ENCODE measurements around the gene NEURL1. TPM values are rescaled to one million over a fixed set of nuclear protein-coding genes. Genes with fewer than 3 reads are reported as not detected.

Gene NEURL1
- total and polyA plus RNA-seq, 4 donors, result 0.14 to 2.0 (median 0.74) TPM

DNA sequence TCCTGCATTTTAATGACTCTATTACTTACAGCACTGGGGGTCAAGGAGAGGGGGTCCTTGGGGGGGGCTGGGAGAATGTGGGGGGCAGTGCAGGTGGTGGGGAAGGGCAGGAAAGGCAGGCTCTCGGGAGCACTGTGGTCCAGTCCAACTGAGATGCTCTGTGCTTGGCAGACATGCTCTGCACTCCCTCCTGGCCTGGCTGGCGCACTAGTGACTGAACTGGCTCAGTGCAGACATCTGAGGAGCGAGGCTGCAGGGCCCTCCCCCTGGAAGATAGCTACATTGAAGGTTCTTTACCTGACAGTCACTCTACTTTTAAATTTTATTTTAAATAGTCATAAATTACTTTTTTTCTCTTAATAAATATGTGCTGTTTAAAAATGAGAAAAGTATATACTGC, 105.7 kb downstream of the NEURL1 start:
- TF ChIP-seq, protein P1, sequence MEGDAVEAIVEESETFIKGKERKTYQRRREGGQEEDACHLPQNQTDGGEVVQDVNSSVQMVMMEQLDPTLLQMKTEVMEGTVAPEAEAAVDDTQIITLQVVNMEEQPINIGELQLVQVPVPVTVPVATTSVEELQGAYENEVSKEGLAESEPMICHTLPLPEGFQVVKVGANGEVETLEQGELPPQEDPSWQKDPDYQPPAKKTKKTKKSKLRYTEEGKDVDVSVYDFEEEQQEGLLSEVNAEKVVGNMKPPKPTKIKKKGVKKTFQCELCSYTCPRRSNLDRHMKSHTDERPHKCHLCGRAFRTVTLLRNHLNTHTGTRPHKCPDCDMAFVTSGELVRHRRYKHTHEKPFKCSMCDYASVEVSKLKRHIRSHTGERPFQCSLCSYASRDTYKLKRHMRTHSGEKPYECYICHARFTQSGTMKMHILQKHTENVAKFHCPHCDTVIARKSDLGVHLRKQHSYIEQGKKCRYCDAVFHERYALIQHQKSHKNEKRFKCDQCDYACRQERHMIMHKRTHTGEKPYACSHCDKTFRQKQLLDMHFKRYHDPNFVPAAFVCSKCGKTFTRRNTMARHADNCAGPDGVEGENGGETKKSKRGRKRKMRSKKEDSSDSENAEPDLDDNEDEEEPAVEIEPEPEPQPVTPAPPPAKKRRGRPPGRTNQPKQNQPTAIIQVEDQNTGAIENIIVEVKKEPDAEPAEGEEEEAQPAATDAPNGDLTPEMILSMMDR (IDR thresholded peaks at IDR 0.05; ENCODE audit: control extremely low read depth, extremely low read depth), result no peak
- no peak overlapping the region for H3K4me3 ChIP-seq
- DNase-seq (no peak), ATAC-seq (ENCODE audit: insufficient read depth, low FRiP score) (no peak)
- H3K27ac ChIP-seq (ENCODE audit: low read depth in 1 of 2, low read length in 1 of 2), result no peak overlapping the region
- H3K4me1 ChIP-seq (ENCODE audit: control insufficient read depth in 5 of 5, insufficient read depth in 5 of 5, low read length in 5 of 5), result peaks cover 0 to 5% (median 0%) of the 10 kb centered on the region in 5 donors
- H3K9me3 ChIP-seq (ENCODE audit: control insufficient read depth in 4 of 4, insufficient read depth in 3 of 4, low read length in 3 of 4), result no peaks in the 10 kb centered on the region
- no peaks in the 10 kb centered on the region for H3K27me3 ChIP-seq (ENCODE audit: control insufficient read depth in 3 of 3, insufficient read depth in 3 of 3, low read length in 2 of 3)
- H3K36me3 ChIP-seq (ENCODE audit: control insufficient read depth in 4 of 4, insufficient read depth in 4 of 4, low read length in 4 of 4), result peaks cover 0 to 27% (median 15%) of the 10 kb centered on the region in 4 donors
- WGBS, 2 donors, result 81 to 88% methylated on average over 3 of the region's 3 CpGs
- H3K9ac ChIP-seq (ENCODE audit: insufficient read depth in 1 of 2, low read length in 2 of 2), result no peak overlapping the region

DNA sequence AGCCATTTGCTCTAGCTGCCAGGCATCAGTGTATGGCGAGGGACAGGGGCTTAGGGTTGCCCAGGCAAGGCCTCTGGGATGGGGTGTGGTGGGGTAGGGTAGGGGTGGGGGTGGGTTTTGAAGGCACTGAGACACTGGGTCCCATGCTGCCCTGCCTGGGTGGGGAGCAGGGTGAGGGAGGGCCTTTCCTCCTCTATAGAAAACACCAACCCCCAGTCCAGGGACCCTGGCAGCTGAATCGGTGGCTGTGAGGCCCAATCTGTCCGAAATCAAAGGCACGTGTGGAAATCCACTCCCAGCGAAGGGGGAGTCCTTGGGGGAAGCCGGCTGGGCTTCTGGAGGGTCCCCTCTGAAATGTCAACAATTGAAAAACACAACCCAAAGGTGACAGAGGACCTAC, 106.4 kb downstream of the NEURL1 start:
- peaks cover 0 to 29% (median 18%) of the 10 kb centered on the region in 4 donors for H3K36me3 ChIP-seq (ENCODE audit: control insufficient read depth in 4 of 4, insufficient read depth in 4 of 4, low read length in 4 of 4)
- TF ChIP-seq, protein P1 (IDR thresholded peaks at IDR 0.05; ENCODE audit: control extremely low read depth, extremely low read depth), result no peak
- H3K9ac ChIP-seq (ENCODE audit: insufficient read depth in 1 of 2, low read length in 2 of 2), result no peak overlapping the region
- H3K4me3 ChIP-seq, result no peak overlapping the region
- no peaks in the 10 kb centered on the region for H3K27me3 ChIP-seq (ENCODE audit: control insufficient read depth in 3 of 3, insufficient read depth in 3 of 3, low read length in 2 of 3)
- no peak overlapping the region for H3K27ac ChIP-seq (ENCODE audit: low read depth in 1 of 2, low read length in 1 of 2)
- no peaks in the 10 kb centered on the region for H3K9me3 ChIP-seq (ENCODE audit: control insufficient read depth in 4 of 4, insufficient read depth in 3 of 4, low read length in 3 of 4)
- DNase-seq (no peak), ATAC-seq (ENCODE audit: insufficient read depth, low FRiP score) (no peak)
- WGBS, 2 donors, result 85 to 86% methylated on average over 6 of the region's 6 CpGs
- H3K4me1 ChIP-seq (ENCODE audit: control insufficient read depth in 5 of 5, insufficient read depth in 5 of 5, low read length in 5 of 5), result peaks cover 0 to 5% (median 0%) of the 10 kb centered on the region in 5 donors

DNA sequence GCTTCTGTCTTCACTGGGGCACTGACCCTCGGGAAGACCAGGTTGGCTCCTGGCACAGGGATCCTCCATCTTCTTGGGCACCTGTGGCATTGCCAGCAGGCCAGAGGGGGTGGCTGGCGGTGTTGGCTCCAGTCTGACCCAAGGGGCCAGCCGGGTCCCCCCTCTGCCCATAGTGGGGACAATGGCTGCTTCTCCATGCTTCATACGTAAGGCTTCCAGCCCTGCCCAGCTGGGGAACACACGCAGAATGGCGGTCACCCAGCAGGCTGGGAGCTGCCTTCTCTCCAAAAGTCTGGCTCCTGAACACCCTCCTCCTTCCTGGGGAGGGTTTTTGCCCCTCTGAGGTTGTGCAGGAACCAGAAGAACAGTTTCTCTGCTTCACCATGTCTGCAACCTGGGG, 106.8 kb downstream of the NEURL1 start:
- Histone ChIP-seq H3K4me1 (ENCODE audit: control insufficient read depth in 5 of 5, insufficient read depth in 5 of 5, low read length in 5 of 5) (peaks cover 0 to 5% (median 0%) of the 10 kb centered on the region in 5 donors), H3K27me3 (ENCODE audit: control insufficient read depth in 3 of 3, insufficient read depth in 3 of 3, low read length in 2 of 3) (no peaks in the 10 kb centered on the region), H3K9me3 (ENCODE audit: control insufficient read depth in 4 of 4, insufficient read depth in 3 of 4, low read length in 3 of 4) (no peaks in the 10 kb centered on the region), H3K4me3 (no peak overlapping the region), H3K36me3 (ENCODE audit: control insufficient read depth in 4 of 4, insufficient read depth in 4 of 4, low read length in 4 of 4) (peaks cover 0 to 32% (median 19%) of the 10 kb centered on the region in 4 donors), H3K27ac (ENCODE audit: low read depth in 1 of 2, low read length in 1 of 2) (no peak overlapping the region), H3K9ac (ENCODE audit: insufficient read depth in 1 of 2, low read length in 2 of 2) (no peak overlapping the region)
- 91 to 95% methylated on average over 6 of the region's 6 CpGs for WGBS, 2 donors
- ATAC-seq (ENCODE audit: insufficient read depth, low FRiP score) (no peak), DNase-seq (no peak)
- TF ChIP-seq, protein P1 (IDR thresholded peaks at IDR 0.05; ENCODE audit: control extremely low read depth, extremely low read depth), result no peak

DNA sequence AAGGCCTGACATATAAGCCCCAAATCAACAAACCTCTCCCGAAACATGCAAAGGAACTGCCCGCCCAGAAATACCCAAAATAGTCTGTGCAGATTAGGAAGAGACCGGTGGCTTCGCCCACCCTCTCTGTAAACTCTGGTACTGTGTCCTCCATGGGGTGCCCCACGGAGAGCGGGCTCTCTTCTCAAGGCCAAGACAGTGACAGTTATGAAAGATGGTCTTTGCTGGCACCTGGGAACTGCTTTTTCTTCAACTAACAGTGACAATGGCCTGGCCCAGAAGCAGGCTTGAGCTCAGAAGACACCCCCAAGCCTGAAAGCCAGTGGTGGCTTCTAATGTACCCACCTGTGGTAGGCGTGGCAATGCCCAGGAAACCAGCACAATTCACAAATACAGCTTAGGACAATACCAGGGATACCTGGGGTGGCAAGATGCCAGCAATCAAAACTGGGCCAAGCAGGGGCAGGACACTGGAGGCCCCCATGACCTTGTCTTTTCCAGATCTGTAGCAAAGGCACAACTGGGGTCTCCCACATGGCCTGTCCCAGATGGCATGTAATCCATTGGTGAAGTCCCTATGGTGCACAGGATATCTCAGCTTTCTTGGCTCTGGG, 107.6 kb downstream of the NEURL1 start:
- DNase-seq, result no peak
- ATAC-seq (ENCODE audit: insufficient read depth, low FRiP score), result no peak
- Histone ChIP-seq H3K4me3 (no peak overlapping the region), H3K9me3 (ENCODE audit: control insufficient read depth in 4 of 4, insufficient read depth in 3 of 4, low read length in 3 of 4) (no peaks in the 10 kb centered on the region), H3K27me3 (ENCODE audit: control insufficient read depth in 3 of 3, insufficient read depth in 3 of 3, low read length in 2 of 3) (no peaks in the 10 kb centered on the region), H3K4me1 (ENCODE audit: control insufficient read depth in 5 of 5, insufficient read depth in 5 of 5, low read length in 5 of 5) (peaks cover 0 to 5% (median 0%) of the 10 kb centered on the region in 5 donors), H3K9ac (ENCODE audit: insufficient read depth in 1 of 2, low read length in 2 of 2) (no peak overlapping the region), H3K27ac (ENCODE audit: low read depth in 1 of 2, low read length in 1 of 2) (no peak overlapping the region), H3K36me3 (ENCODE audit: control insufficient read depth in 4 of 4, insufficient read depth in 4 of 4, low read length in 4 of 4) (peaks cover 0 to 34% (median 26%) of the 10 kb centered on the region in 4 donors)
- 80 to 90% methylated on average over 7 of the region's 7 CpGs for WGBS, 2 donors
- TF ChIP-seq, protein P1 (IDR thresholded peaks at IDR 0.05; ENCODE audit: control extremely low read depth, extremely low read depth), result no peak
